Ascending aorta (tissue), 2 donors: Measurements from ENCODE around the gene NMT1. TPM values are rescaled to one million over a fixed set of nuclear protein-coding genes. Genes with fewer than 3 reads are reported as not detected.
"Not testable (repeated sequence)": the region's sequence is repeated elsewhere in the genome, so short reads cannot be mapped to it uniquely, and the experiment has no call there.

ENCODE experiments used
- DNase-seq, 2 donors: peaks; one replicate each; pipeline ENCODE4 v3.0.0-alpha.2; 2019; ENCODE audit warnings: low spot score in 2 of 2
- H3K27ac ChIP-seq, 2 donors: fragments of 200-600 bp; sonication (generic); one replicate each; pipeline ENCODE4 v1.5.1; 2016 to 2017; ENCODE audit warnings: mild to moderate bottlenecking in 1 of 2
- H3K27me3 ChIP-seq: fragments of 200-600 bp; sonication (generic); one replicate; pipeline ENCODE4 v1.5.1; 2017
- H3K36me3 ChIP-seq, 2 donors: fragments of 200-600 bp; sonication (generic); one replicate each; pipeline ENCODE4 v1.5.1; 2016
- H3K4me1 ChIP-seq, 2 donors: fragments of 200-600 bp; sonication (generic); one replicate each; pipeline ENCODE4 v1.5.1; 2016 to 2017; ENCODE audit warnings: mild to moderate bottlenecking in 1 of 2
- H3K4me3 ChIP-seq, 2 donors: fragments of 200-600 bp; sonication (generic); one replicate each; pipeline ENCODE4 v1.5.1; 2016 to 2017; ENCODE audit warnings: mild to moderate bottlenecking in 1 of 2
- H3K9me3 ChIP-seq, 2 donors: fragments of 200-600 bp; sonication (generic); one replicate each; pipeline ENCODE4 v1.5.1; 2016
- intact Hi-C: fragments of 100-400 bp; cut with DNase I; formaldehyde crosslinking; loops from one replicate; pipeline ENCODE4 v1.15.1; 2023
- total RNA-seq: library from RNA; depleted of rRNA; stranded (reverse); fragments of >200 nt; gene quantifications from one replicate; pipeline ENCODE4 v1.1.0, GENCODE V29; 2016
- TF ChIP-seq, protein P1 (sequence below), 3 experiments: fragments of 200-600 bp in 2 of 3; fragments of 450-650 bp in 1 of 3; sonication (generic) in 2 of 3; IDR thresholded peaks; one replicate each; pipeline ENCODE4 v1.5.1; 2016 to 2019; ENCODE audit warnings: antibody characterized with exemption in 3 of 3, mild to moderate bottlenecking in 1 of 3, moderate library complexity in 1 of 3

Gene NMT1
- total RNA-seq, 1 donor from 2014 or later, result 89.7 TPM

DNA sequence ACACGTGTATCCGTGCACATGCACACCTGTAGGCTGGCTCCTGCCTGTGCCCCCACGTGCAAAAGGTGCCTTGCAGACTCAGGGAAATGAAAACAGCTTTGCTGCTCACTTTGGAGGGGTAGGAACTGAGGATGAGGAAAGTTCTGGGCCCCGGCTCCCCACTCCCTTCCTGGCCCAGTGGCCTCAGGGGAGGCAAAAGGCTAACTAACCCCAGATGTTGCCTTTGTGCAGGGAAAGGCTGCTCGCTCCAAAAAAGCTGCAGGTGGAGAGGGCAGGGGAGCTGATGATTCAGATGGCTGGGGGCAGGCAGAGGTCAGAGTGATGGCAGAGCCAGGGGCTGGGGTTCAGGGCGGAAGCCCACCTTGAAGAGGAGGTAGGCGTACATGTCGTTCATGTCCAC lies 58.8 kb downstream of the NMT1 start:
- TF ChIP-seq, protein P1, sequence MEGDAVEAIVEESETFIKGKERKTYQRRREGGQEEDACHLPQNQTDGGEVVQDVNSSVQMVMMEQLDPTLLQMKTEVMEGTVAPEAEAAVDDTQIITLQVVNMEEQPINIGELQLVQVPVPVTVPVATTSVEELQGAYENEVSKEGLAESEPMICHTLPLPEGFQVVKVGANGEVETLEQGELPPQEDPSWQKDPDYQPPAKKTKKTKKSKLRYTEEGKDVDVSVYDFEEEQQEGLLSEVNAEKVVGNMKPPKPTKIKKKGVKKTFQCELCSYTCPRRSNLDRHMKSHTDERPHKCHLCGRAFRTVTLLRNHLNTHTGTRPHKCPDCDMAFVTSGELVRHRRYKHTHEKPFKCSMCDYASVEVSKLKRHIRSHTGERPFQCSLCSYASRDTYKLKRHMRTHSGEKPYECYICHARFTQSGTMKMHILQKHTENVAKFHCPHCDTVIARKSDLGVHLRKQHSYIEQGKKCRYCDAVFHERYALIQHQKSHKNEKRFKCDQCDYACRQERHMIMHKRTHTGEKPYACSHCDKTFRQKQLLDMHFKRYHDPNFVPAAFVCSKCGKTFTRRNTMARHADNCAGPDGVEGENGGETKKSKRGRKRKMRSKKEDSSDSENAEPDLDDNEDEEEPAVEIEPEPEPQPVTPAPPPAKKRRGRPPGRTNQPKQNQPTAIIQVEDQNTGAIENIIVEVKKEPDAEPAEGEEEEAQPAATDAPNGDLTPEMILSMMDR (IDR thresholded peaks at IDR 0.05), result no peak
- no peaks in the 10 kb centered on the region for H3K27me3 ChIP-seq
- H3K9me3 ChIP-seq, result no peaks in the 10 kb centered on the region
- DNase-seq, result no peak
- intact Hi-C loops, result no loop called here
- H3K27ac ChIP-seq, result no peak overlapping the region
- H3K4me1 ChIP-seq, result peaks cover 16 to 31% of the 10 kb centered on the region in 2 donors
- no peak overlapping the region for H3K4me3 ChIP-seq
- H3K36me3 ChIP-seq, result peaks cover 46 to 59% of the 10 kb centered on the region in 2 donors

DNA sequence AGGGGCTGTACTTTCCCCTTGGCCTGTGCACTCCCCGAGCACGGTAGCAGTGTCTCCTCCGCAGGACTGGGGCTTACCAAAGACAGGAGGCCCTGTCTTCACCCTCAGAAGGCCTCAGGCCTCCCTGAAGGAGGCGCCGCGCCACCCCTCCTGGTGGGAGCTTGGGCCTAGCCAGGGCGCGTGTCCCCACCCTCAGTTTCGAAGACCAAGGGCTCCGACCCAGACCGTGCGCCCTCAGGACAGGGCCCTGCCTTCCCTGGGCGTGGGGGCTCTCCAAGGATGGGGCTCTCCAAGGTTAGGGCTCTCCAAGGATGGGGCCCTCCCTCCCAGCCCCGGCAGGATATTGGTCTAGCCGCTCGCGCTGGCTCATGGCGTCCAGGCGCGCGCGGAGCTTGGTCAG lies 59.4 kb downstream of the NMT1 start:
- H3K4me1 ChIP-seq, result peaks cover 16 to 31% of the 10 kb centered on the region in 2 donors
- intact Hi-C loops, result no loop called here
- H3K4me3 ChIP-seq, result no peak overlapping the region
- TF ChIP-seq, protein P1 (IDR thresholded peaks at IDR 0.05), result no peak
- H3K9me3 ChIP-seq, result no peaks in the 10 kb centered on the region
- H3K27ac ChIP-seq, result no peak overlapping the region
- DNase-seq, result no peak
- no peaks in the 10 kb centered on the region for H3K27me3 ChIP-seq
- peaks cover 45 to 53% of the 10 kb centered on the region in 2 donors for H3K36me3 ChIP-seq

DNA sequence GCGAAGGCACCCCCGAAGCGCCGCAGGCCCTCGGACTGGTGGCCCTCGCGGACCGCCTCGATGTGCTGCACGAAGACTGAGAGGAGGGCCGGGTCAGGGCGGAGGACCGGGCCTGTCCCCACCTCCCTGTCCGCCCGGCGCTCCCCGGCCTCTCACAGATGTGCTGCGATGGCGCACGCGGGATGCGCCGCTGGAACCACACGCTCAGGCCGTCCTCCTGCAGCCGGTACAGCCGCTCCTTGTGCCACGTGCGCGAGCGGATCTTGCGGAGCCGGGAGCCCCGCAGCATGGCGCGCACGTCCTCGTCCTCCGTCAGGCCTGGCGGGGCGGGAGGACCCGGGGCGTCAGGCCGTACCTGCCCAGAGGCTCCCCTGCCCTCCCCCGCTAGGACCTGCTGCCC lies 59.9 kb downstream of the NMT1 start:
- TF ChIP-seq, protein P1 (IDR thresholded peaks at IDR 0.05), result no peak
- no peak for DNase-seq
- H3K4me1 ChIP-seq, result peaks cover 16 to 31% of the 10 kb centered on the region in 2 donors
- intact Hi-C loops, result no loop called here
- no peaks in the 10 kb centered on the region for H3K9me3 ChIP-seq
- peak overlapping the region; percentile 79 to 87 for H3K27ac ChIP-seq
- no peaks in the 10 kb centered on the region for H3K27me3 ChIP-seq
- H3K4me3 ChIP-seq, result no peak overlapping the region
- H3K36me3 ChIP-seq, result peaks cover 42 to 50% of the 10 kb centered on the region in 2 donors

DNA sequence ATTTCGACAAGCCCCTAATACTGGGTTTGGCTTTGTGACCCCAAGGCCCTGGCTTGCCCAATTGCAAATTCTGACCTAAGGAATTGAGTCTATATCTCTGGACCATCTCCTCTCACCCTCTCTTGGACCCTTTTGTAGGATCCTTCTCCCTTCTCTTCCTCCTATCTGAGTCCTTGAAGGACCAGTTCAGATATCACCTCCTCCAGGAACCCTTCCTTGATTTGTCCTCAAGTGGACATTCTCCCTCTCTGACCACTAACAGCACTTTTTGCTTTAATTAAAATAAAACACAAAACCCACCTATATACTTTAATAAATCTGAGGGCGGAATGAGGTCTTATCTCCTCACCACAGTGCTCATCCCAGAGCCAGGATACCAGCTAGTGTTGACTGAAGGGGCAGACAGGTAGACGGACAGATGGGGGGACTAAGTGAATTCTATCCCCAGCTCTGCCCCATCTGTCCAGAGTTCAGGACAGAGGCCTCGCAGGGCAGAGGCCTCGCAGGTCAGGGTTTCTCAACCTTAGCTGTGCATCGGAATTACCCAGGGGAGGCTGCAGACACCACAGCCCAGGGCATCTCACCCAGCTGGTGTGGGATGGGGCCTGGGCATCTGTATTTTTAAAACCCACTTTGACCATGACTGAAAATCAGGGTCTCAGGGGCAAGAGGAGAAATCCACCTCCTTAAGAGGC lies 62.1 kb downstream of the NMT1 start:
- Histone ChIP-seq H3K4me1 (peaks cover 20 to 50% of the 10 kb centered on the region in 2 donors), H3K36me3 (peaks cover 24 to 29% of the 10 kb centered on the region in 2 donors), H3K4me3 (no peak overlapping the region), H3K27me3 (no peaks in the 10 kb centered on the region), H3K9me3 (no peaks in the 10 kb centered on the region), H3K27ac (peak overlapping the region; percentile 79 to 87)
- intact Hi-C loops, result no loop called here
- no peak for DNase-seq
- TF ChIP-seq, protein P1 (IDR thresholded peaks at IDR 0.05), result no peak

DNA sequence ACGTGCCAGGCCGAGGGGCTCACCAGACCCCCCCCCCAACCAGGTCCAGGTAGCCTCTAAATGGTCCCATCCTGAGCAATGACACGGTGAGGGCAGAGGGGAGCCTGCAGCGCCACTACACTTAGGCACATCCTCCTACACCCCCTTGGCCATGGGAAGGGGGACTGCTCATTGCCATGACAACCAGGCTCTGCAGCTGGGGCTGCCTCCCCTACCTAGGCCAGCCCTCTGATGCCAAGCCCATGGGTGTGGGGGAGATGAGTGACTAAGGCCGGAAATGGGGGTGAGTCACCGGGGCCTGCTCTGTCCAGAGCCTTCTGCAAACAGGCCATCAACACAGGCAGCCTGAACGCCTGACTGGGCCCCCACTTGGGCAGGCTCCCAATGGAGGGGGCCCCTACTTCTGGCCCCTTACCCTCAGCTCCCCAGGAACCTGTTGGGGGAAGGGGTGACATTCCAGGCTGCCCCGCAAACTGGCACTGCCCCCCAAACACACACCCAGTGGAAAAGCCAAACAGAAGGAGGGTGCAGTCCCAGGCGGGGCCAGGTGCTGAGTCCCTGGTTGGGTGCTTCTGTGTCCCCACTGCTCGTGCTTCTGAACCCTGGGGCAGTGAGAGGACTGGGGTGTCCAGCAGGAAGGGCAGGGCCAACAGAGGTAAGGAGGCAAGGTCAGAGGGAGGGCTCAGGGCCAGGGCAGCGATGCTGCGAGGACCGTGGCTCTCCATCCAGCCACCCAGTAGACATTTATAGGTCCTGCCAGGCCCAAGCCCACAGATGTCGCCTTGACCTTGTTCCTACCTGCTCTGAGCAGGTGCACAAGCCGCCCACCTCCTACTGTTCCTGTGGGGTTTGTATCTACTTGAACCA lies 63.0 kb downstream of the NMT1 start:
- peaks cover 20 to 59% of the 10 kb centered on the region in 2 donors for H3K4me1 ChIP-seq
- TF ChIP-seq, protein P1 (IDR thresholded peaks at IDR 0.05), result no peak
- peaks cover 14 to 20% of the 10 kb centered on the region in 2 donors for H3K36me3 ChIP-seq
- peak overlapping the region; percentile 79 to 87 for H3K27ac ChIP-seq
- H3K9me3 ChIP-seq, result no peaks in the 10 kb centered on the region
- intact Hi-C loops, result no loop called here
- no peaks in the 10 kb centered on the region for H3K27me3 ChIP-seq
- DNase-seq, result peak in 1 of 2 donors; percentile 92
- H3K4me3 ChIP-seq, result no peak overlapping the region

DNA sequence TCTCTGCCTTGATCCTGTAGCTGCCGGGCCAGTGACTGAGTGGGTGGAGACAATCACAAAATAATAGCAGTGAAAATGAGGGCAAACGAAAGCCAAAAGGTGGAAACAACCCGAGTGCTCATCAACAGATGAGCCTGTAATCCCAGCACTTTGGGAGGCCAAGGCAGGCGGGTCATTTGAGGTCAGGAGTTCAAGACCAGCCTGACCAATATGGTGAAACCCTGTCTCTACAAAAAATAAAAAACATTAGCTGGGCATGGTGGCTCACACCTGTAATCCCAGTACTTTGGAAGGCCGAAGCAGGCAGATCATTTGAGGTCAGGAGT lies 63.6 kb downstream of the NMT1 start:
- intact Hi-C loops, DNase-seq, H3K9me3 ChIP-seq, H3K27me3 ChIP-seq, H3K4me3 ChIP-seq: not testable (repeated sequence)
- peaks cover 20 to 65% of the 10 kb centered on the region in 2 donors for H3K4me1 ChIP-seq
- peaks cover 11 to 14% of the 10 kb centered on the region in 2 donors for H3K36me3 ChIP-seq
- peak overlapping the region; percentile 79 to 87 for H3K27ac ChIP-seq
